Tibial artery (tissue), 4 donors: ENCODE data around the gene GNG13.

Experiments
- DNase-seq, 2 donors: peaks; one replicate each; pipeline ENCODE4 v3.0.0-alpha.2; 2019
- H3K27ac ChIP-seq, 2 donors: fragments of 200-600 bp; sonication (generic) in 1 of 2; 1 replicate in 1 of 2; 2 replicates in 1 of 2; pipeline ENCODE4 v1.5.1; 2018 to 2019; ENCODE audit warnings: mild to moderate bottlenecking in 1 of 2
- H3K27me3 ChIP-seq, 2 donors: fragments of 200-600 bp; sonication (generic) in 1 of 2; one replicate each; pipeline versions ENCODE4 v1.5.1 to v1.6.0; 2016 to 2019
- H3K36me3 ChIP-seq, 3 donors: fragments of 200-600 bp; sonication (generic) in 2 of 3; one replicate each; pipeline ENCODE4 v1.5.1; 2016 to 2019; ENCODE audit warnings: mild to moderate bottlenecking in 2 of 3
- H3K4me1 ChIP-seq, 4 donors: fragments of 200-600 bp; sonication (generic) in 2 of 4; 1 replicate in 3 of 4; 2 replicates in 1 of 4; pipeline ENCODE4 v1.5.1; 2016 to 2019
- H3K4me3 ChIP-seq, 2 donors: fragments of 200-600 bp; sonication (generic) in 1 of 2; 1 replicate in 1 of 2; 2 replicates in 1 of 2; pipeline ENCODE4 v1.5.1; 2018 to 2019; ENCODE audit warnings: mild to moderate bottlenecking in 2 of 2
- H3K9me3 ChIP-seq, 3 donors: fragments of 200-600 bp; sonication (generic) in 1 of 3; one replicate each; pipeline ENCODE4 v1.5.1; 2016 to 2019
- intact Hi-C: fragments of 100-400 bp; cut with DNase I; formaldehyde crosslinking; loops from one replicate; pipeline ENCODE4 v1.15.0; 2023; ENCODE audit warnings: low total_unique reads
- TF ChIP-seq, protein P1 (sequence below), 2 experiments: fragments of 200-600 bp in 1 of 2; fragments of 450-650 bp in 1 of 2; IDR thresholded peaks; one replicate each; pipeline ENCODE4 v1.5.1; 2017 to 2019; ENCODE audit warnings: antibody characterized with exemption in 2 of 2, mild to moderate bottlenecking in 1 of 2, moderate library complexity in 1 of 2

GNG13 gene

DNA sequence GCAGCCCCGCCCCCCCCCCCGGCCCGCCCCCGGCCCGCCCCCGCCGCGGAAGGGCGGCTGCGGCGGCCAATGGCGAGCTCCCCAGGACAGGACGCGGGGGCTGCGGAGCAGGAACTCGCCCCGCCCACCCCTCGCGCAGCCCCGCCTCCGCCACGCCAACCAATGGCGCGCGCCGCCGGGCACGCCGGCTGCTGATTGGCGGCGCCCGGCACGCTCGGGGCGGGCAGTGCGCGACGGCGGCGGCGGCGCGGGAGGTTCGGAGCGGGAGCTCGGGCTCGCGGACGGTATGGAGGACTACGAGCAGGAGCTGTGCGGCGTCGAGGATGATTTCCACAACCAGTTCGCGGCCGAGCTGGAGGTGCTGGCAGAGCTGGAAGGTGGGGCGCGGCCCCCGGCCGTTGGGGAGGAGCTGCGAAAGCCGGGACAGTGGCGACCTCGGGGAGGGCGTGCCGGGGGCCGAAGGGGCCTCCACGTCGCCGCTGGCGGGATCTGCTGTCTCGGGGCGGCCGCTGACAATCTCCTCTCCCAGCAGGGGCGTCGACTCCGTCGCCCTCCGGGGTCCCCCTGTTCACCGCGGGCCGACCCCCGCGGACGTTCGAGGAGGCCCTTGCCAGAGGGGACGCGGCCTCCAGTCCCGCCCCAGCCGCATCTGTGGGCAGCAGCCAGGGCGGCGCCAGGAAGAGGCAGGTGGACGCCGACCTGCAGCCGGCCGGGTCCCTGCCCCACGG, 12.0 kb downstream of the GNG13 start, which contains the start of gene CHTF18:
Gene CHTF18 (plus strand): TSS at position 222 of the 728 bp plus-strand sequence. CDS start 65 bp downstream, at position 287.
- Histone ChIP-seq H3K36me3 (peaks cover 0 to 25% (median 0%) of the 10 kb centered on the region in 3 donors), H3K4me3 (peak within 1 kb of the TSS; percentile 92 to 100), H3K27me3 (peaks cover 0 to 6% of the 10 kb centered on the region in 2 donors), H3K4me1 (peaks cover 0 to 37% (median 21%) of the 10 kb centered on the region in 4 donors), H3K27ac (peak within 1 kb of the TSS; percentile 71 to 75), H3K9me3 (no peaks in the 10 kb centered on the region)
- intact Hi-C loops: no loop called here
- DNase-seq: peak; percentile 85 to 95
- TF ChIP-seq, protein P1, sequence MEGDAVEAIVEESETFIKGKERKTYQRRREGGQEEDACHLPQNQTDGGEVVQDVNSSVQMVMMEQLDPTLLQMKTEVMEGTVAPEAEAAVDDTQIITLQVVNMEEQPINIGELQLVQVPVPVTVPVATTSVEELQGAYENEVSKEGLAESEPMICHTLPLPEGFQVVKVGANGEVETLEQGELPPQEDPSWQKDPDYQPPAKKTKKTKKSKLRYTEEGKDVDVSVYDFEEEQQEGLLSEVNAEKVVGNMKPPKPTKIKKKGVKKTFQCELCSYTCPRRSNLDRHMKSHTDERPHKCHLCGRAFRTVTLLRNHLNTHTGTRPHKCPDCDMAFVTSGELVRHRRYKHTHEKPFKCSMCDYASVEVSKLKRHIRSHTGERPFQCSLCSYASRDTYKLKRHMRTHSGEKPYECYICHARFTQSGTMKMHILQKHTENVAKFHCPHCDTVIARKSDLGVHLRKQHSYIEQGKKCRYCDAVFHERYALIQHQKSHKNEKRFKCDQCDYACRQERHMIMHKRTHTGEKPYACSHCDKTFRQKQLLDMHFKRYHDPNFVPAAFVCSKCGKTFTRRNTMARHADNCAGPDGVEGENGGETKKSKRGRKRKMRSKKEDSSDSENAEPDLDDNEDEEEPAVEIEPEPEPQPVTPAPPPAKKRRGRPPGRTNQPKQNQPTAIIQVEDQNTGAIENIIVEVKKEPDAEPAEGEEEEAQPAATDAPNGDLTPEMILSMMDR (IDR thresholded peaks at IDR 0.05): no peak

- H3K27me3 ChIP-seq: peaks cover 0 to 11% of the 10 kb centered on the region in 2 donors
- peak within 1 kb of the TSS; percentile 71 to 75 for H3K27ac ChIP-seq
- peak within 1 kb of the TSS; percentile 92 to 100 for H3K4me3 ChIP-seq
- intact Hi-C loops: loop anchor here (2.0 kb wide), 1 partner anchor 75 kb away; no protein-coding TSS in a partner anchor
- TF ChIP-seq, protein P1 (IDR thresholded peaks at IDR 0.05): no peak
- peaks cover 0 to 20% (median 0%) of the 10 kb centered on the region in 3 donors for H3K36me3 ChIP-seq
- no peak for DNase-seq
- no peaks in the 10 kb centered on the region for H3K9me3 ChIP-seq
- H3K4me1 ChIP-seq: peaks cover 0 to 42% (median 21%) of the 10 kb centered on the region in 4 donors
Measured at GRCh38 chr16:787978-788398, 12.5 kb downstream of the GNG13 start, which contains the start of gene RPUSD1. RPUSD1 (minus strand) TSS chr16:788381; CDS start chr16:787737, 644 bp downstream.

DNA sequence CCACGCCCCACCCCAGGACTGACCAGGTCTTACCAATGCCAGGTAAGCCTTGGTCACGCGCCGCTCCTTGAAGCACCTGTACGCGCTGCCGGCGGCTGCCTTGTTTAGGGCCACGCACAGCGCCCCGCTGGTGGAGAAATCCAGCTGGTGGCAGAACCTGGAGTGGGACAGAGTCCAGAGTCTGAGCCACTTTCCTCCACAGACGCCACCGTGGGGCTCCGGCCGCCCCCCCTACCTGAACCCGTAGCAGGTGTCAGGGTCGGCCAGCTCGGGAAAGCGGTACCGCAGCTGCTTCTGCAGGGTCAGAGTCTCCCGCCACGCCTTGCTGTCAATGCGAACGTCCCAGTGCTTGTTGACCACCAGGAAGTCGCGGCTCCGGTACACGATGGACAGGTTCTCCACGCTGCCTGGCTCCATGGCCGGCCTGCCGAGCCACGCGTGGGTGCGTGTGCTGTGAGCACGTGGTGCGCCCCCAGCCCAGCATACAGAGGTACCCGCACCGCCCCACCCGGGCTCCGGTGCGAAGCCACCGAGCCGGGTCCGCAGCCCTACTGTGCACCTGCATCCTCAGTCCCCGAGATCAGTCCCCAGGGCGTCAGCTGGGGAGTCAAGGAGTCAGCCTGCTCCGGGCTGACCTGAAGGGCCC, 13.1 kb downstream of the GNG13 start:
- intact Hi-C loops: loop anchor here (2.0 kb wide), 1 partner anchor 75 kb away; no protein-coding TSS in a partner anchor
- no peak for DNase-seq
- Histone ChIP-seq H3K4me1 (peaks cover 0 to 47% (median 21%) of the 10 kb centered on the region in 4 donors), H3K27ac (peak overlapping the region; percentile 71 to 75), H3K36me3 (peaks cover 0 to 14% (median 0%) of the 10 kb centered on the region in 3 donors), H3K27me3 (peaks cover 0 to 17% of the 10 kb centered on the region in 2 donors), H3K4me3 (peak overlapping the region; percentile 92 to 100), H3K9me3 (no peaks in the 10 kb centered on the region)
- TF ChIP-seq, protein P1 (IDR thresholded peaks at IDR 0.05): no peak

- Histone ChIP-seq H3K27me3 (peaks cover 0 to 33% of the 10 kb centered on the region in 2 donors), H3K27ac (no peak overlapping the region), H3K36me3 (peaks cover 0 to 9% (median 0%) of the 10 kb centered on the region in 3 donors), H3K9me3 (no peaks in the 10 kb centered on the region), H3K4me3 (no peak overlapping the region), H3K4me1 (peaks cover 0 to 49% (median 21%) of the 10 kb centered on the region in 4 donors)
- intact Hi-C loops: loop anchor here (2.0 kb wide), 1 partner anchor 73 kb away; no protein-coding TSS in a partner anchor
- TF ChIP-seq, protein P1 (IDR thresholded peaks at IDR 0.05): peak; percentile 55 to 60
- DNase-seq: peak in 1 of 2 donors; percentile 38
Measured at GRCh38 chr16:785563-786535, 14.7 kb downstream of the GNG13 start.

GRCh38 chr16:784431-784830, 16.1 kb downstream of the GNG13 start:
- peaks cover 0 to 9% (median 0%) of the 10 kb centered on the region in 3 donors for H3K36me3 ChIP-seq
- no peak overlapping the region for H3K27ac ChIP-seq
- peaks cover 0 to 47% of the 10 kb centered on the region in 2 donors for H3K27me3 ChIP-seq
- DNase-seq: no peak
- H3K4me1 ChIP-seq: peaks cover 0 to 47% (median 19%) of the 10 kb centered on the region in 4 donors
- H3K9me3 ChIP-seq: no peaks in the 10 kb centered on the region
- intact Hi-C loops: no loop called here
- no peak overlapping the region for H3K4me3 ChIP-seq
- TF ChIP-seq, protein P1 (IDR thresholded peaks at IDR 0.05): no peak
